Uterus (tissue), 2 donors: Measurements from ENCODE around the gene BMPR2.

Source experiments
- POLR2A ChIP-seq, 2 donors: fragments of 450-650 bp; IDR thresholded peaks; one replicate each; pipeline ENCODE4 v1.6.1; 2016; ENCODE audit warnings: antibody characterized with exemption in 2 of 2, mild to moderate bottlenecking in 1 of 2, moderate library complexity in 1 of 2
- TF ChIP-seq, protein P1 (sequence below), 4 experiments: fragments of 200-600 bp in 2 of 4; fragments of 450-650 bp in 2 of 4; sonication (generic) in 2 of 4; IDR thresholded peaks; one replicate each; pipeline ENCODE4 v1.5.1; 2016 to 2019; ENCODE audit warnings: antibody characterized with exemption in 4 of 4, mild to moderate bottlenecking in 2 of 4, moderate library complexity in 1 of 4

DNA sequence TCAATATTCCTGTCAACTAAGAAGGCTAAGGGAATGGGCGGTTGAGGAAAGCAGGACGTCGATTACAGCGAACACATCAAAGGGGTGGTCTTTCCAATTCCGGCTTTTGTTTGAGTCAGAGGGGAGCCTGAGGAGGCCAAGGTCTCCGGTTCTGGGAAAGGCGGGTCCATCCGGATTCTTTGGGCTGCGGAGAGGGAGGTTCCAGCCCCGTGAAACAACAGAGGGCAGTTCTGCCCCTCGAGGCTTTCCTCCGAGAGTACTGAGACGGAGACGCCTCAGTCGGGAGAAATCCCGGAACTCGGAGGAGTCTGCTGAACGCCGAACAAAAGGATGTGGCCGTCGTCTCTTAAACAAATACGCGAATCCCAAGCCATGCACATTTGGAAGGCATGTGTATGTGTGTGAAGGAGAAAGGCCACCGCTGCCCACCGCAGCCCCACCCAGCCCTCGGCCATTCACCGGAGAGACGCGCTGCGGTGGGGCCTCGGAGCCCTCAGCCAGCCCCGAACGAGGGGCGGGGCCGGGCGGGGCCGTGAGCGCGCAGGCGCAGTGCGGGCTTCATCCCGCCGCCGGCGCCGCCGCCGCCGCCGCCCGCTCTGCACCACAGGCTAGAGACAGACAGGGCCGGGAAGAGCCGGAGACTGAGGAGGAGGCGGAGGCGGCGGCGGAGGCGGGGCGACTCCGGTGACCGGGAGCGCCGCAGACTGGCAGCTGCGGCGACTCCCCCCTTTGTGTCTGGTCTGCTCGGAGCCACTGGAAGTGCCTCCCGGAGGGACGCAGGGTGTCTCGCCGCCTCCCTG is at the start of gene BMPR2:
- peak; percentile 74 to 85 for TF ChIP-seq POLR2A (IDR thresholded peaks at IDR 0.05)
- TF ChIP-seq, protein P1, sequence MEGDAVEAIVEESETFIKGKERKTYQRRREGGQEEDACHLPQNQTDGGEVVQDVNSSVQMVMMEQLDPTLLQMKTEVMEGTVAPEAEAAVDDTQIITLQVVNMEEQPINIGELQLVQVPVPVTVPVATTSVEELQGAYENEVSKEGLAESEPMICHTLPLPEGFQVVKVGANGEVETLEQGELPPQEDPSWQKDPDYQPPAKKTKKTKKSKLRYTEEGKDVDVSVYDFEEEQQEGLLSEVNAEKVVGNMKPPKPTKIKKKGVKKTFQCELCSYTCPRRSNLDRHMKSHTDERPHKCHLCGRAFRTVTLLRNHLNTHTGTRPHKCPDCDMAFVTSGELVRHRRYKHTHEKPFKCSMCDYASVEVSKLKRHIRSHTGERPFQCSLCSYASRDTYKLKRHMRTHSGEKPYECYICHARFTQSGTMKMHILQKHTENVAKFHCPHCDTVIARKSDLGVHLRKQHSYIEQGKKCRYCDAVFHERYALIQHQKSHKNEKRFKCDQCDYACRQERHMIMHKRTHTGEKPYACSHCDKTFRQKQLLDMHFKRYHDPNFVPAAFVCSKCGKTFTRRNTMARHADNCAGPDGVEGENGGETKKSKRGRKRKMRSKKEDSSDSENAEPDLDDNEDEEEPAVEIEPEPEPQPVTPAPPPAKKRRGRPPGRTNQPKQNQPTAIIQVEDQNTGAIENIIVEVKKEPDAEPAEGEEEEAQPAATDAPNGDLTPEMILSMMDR (IDR thresholded peaks at IDR 0.05): peak in 1 of 4 experiments; percentile 25
